IPS DF 4.7 (cell line): Measurements from ENCODE around the gene HYAL2.
A peak's percentile ranks its signal among the peaks of the same experiment; 100 is the strongest.

ENCODE experiments used
- DNase-seq: peaks from one replicate; pipeline ENCODE4 v3.0.0-alpha.2; 2013; ENCODE audit warnings: low spot score; ENCODE audit errors: extremely low read depth

Gene HYAL2

GRCh38 chr3:50350527-50351322, 28.2 kb upstream of the HYAL2 start, which contains the start of the genes CYB561D2 and NPRL2:
Gene CYB561D2 (plus strand): TSS chr3:50350862. CDS start chr3:50351434, 572 bp downstream.
Gene NPRL2 (minus strand): TSS chr3:50350775. CDS start chr3:50350652, 123 bp downstream.
- peak; percentile 64 for DNase-seq

- DNase-seq, result no peak
Measured at GRCh38 chr3:50350213-50350526, 27.6 kb upstream of the HYAL2 start.

GRCh38 chr3:50347187-50347813, 24.8 kb upstream of the HYAL2 start:
- DNase-seq, result no peak

GRCh38 chr3:50345586-50346234, 23.2 kb upstream of the HYAL2 start, which contains the start of gene ZMYND10:
Gene ZMYND10 (minus strand): TSS chr3:50345732. CDS start chr3:50345579, 153 bp downstream.
- no peak for DNase-seq

- DNase-seq, result no peak
Measured at GRCh38 chr3:50345008-50345407, 22.5 kb upstream of the HYAL2 start.

GRCh38 chr3:50342813-50343633, 20.5 kb upstream of the HYAL2 start:
- DNase-seq, result no peak

- DNase-seq, result no peak
Measured at GRCh38 chr3:50341996-50342650, 19.6 kb upstream of the HYAL2 start.

GRCh38 chr3:50341537-50341936, 19.0 kb upstream of the HYAL2 start:
- no peak for DNase-seq

GRCh38 chr3:50340448-50341329, 18.1 kb upstream of the HYAL2 start, which contains the start of gene RASSF1:
Gene RASSF1 (minus strand): TSS chr3:50340836. CDS start chr3:50340805, 31 bp downstream.
- DNase-seq, result no peak

GRCh38 chr3:50340147-50340447, 17.6 kb upstream of the HYAL2 start:
- DNase-seq, result no peak

- no peak for DNase-seq
Measured at GRCh38 chr3:50339485-50340146, 17.1 kb upstream of the HYAL2 start.

GRCh38 chr3:50338965-50339364, 16.4 kb upstream of the HYAL2 start:
- no peak for DNase-seq

- no peak for DNase-seq
Measured at GRCh38 chr3:50337175-50337861, 14.8 kb upstream of the HYAL2 start.

GRCh38 chr3:50336452-50337174, 14.1 kb upstream of the HYAL2 start:
- no peak for DNase-seq

GRCh38 chr3:50334339-50335075, 12.0 kb upstream of the HYAL2 start:
- DNase-seq, result no peak

- DNase-seq, result no peak
Measured at GRCh38 chr3:50333744-50334328, 11.3 kb upstream of the HYAL2 start.

- no peak for DNase-seq
Measured at GRCh38 chr3:50331364-50331907, 8.9 kb upstream of the HYAL2 start.
